Ascending aorta (tissue), 2 donors: ENCODE measurements around the gene IGFBP2. TPM values are rescaled to one million over a fixed set of nuclear protein-coding genes. Genes with fewer than 3 reads are reported as not detected.
A peak's percentile ranks its signal among the peaks of the same experiment; 100 is the strongest.

Experiments
- DNase-seq, 2 donors: peaks; one replicate each; pipeline ENCODE4 v3.0.0-alpha.2; 2019; ENCODE audit warnings: low spot score in 2 of 2
- H3K27ac ChIP-seq, 2 donors: fragments of 200-600 bp; sonication (generic); one replicate each; pipeline ENCODE4 v1.5.1; 2016 to 2017; ENCODE audit warnings: mild to moderate bottlenecking in 1 of 2
- H3K27me3 ChIP-seq: fragments of 200-600 bp; sonication (generic); one replicate; pipeline ENCODE4 v1.5.1; 2017
- H3K36me3 ChIP-seq, 2 donors: fragments of 200-600 bp; sonication (generic); one replicate each; pipeline ENCODE4 v1.5.1; 2016
- H3K4me1 ChIP-seq, 2 donors: fragments of 200-600 bp; sonication (generic); one replicate each; pipeline ENCODE4 v1.5.1; 2016 to 2017; ENCODE audit warnings: mild to moderate bottlenecking in 1 of 2
- H3K4me3 ChIP-seq, 2 donors: fragments of 200-600 bp; sonication (generic); one replicate each; pipeline ENCODE4 v1.5.1; 2016 to 2017; ENCODE audit warnings: mild to moderate bottlenecking in 1 of 2
- H3K9me3 ChIP-seq, 2 donors: fragments of 200-600 bp; sonication (generic); one replicate each; pipeline ENCODE4 v1.5.1; 2016
- CTCF ChIP-seq, 3 experiments: fragments of 200-600 bp in 2 of 3; fragments of 450-650 bp in 1 of 3; sonication (generic) in 2 of 3; IDR thresholded peaks; one replicate each; pipeline ENCODE4 v1.5.1; 2016 to 2019; ENCODE audit warnings: antibody characterized with exemption in 3 of 3, mild to moderate bottlenecking in 1 of 3, moderate library complexity in 1 of 3
- intact Hi-C: fragments of 100-400 bp; cut with DNase I; formaldehyde crosslinking; loops from one replicate; pipeline ENCODE4 v1.15.1; 2023
- total RNA-seq: library from RNA; depleted of rRNA; stranded (reverse); fragments of >200 nt; gene quantifications from one replicate; pipeline ENCODE4 v1.1.0, GENCODE V29; 2016

Gene IGFBP2
- total RNA-seq, 1 donor from 2014 or later = 1,691 TPM

- TF ChIP-seq CTCF (IDR thresholded peaks at IDR 0.05) = no peak
- H3K4me1 ChIP-seq = peaks cover 19 to 67% of the 10 kb centered on the region in 2 donors
- H3K36me3 ChIP-seq = no peaks in the 10 kb centered on the region
- intact Hi-C loops = loop anchor here (5.0 kb wide), 1 partner anchor 128 kb away; no protein-coding TSS in a partner anchor
- no peak overlapping the region for H3K4me3 ChIP-seq
- H3K9me3 ChIP-seq = no peaks in the 10 kb centered on the region
- no peaks in the 10 kb centered on the region for H3K27me3 ChIP-seq
- DNase-seq = no peak
- peak overlapping the region; percentile 72 to 91 for H3K27ac ChIP-seq
Measured at GRCh38 chr2:216650626-216651257, 17.5 kb downstream of the IGFBP2 start.

GRCh38 chr2:216651351-216651881 lies 18.2 kb downstream of the IGFBP2 start:
- Histone ChIP-seq H3K9me3 (no peaks in the 10 kb centered on the region), H3K27ac (peak overlapping the region; percentile 72 to 91)
- DNase-seq = no peak

GRCh38 chr2:216652566-216652965 lies 19.3 kb downstream of the IGFBP2 start:
- TF ChIP-seq CTCF (IDR thresholded peaks at IDR 0.05) = no peak
- H3K27me3 ChIP-seq = no peaks in the 10 kb centered on the region
- DNase-seq = no peak
- H3K27ac ChIP-seq = peak overlapping the region; percentile 72 to 91
- intact Hi-C loops = loop anchor here (5.0 kb wide), 1 partner anchor 130 kb away; no protein-coding TSS in a partner anchor
- H3K36me3 ChIP-seq = peaks cover 0 to 8% of the 10 kb centered on the region in 2 donors
- peaks cover 22 to 71% of the 10 kb centered on the region in 2 donors for H3K4me1 ChIP-seq
- no peaks in the 10 kb centered on the region for H3K9me3 ChIP-seq
- no peak overlapping the region for H3K4me3 ChIP-seq

More at GRCh38 chr2:216651351-216651881, 18.2 kb downstream of the IGFBP2 start:
- no peaks in the 10 kb centered on the region for H3K27me3 ChIP-seq
- intact Hi-C loops = loop anchor here (5.0 kb wide), 1 partner anchor 129 kb away; no protein-coding TSS in a partner anchor
- no peak overlapping the region for H3K4me3 ChIP-seq
- TF ChIP-seq CTCF (IDR thresholded peaks at IDR 0.05) = no peak
- peaks cover 0 to 1% of the 10 kb centered on the region in 2 donors for H3K36me3 ChIP-seq
- H3K4me1 ChIP-seq = peaks cover 19 to 65% of the 10 kb centered on the region in 2 donors

GRCh38 chr2:216653093-216653799 lies 20.0 kb downstream of the IGFBP2 start:
- Histone ChIP-seq H3K9me3 (no peaks in the 10 kb centered on the region), H3K4me1 (peaks cover 20 to 72% of the 10 kb centered on the region in 2 donors), H3K27ac (peak overlapping the region; percentile 72 to 91), H3K4me3 (no peak overlapping the region), H3K27me3 (no peaks in the 10 kb centered on the region), H3K36me3 (peaks cover 0 to 8% of the 10 kb centered on the region in 2 donors)
- DNase-seq = no peak
- intact Hi-C loops = loop anchor here (5.0 kb wide), 1 partner anchor 131 kb away; no protein-coding TSS in a partner anchor
- no peak for TF ChIP-seq CTCF (IDR thresholded peaks at IDR 0.05)

GRCh38 chr2:216653931-216654365 lies 20.7 kb downstream of the IGFBP2 start:
- no peaks in the 10 kb centered on the region for H3K27me3 ChIP-seq
- H3K4me3 ChIP-seq = no peak overlapping the region
- intact Hi-C loops = loop anchor here (2.0 to 5.0 kb wide), 2 partner anchors 19 to 132 kb away; no protein-coding TSS in a partner anchor
- H3K4me1 ChIP-seq = peaks cover 15 to 70% of the 10 kb centered on the region in 2 donors
- DNase-seq = no peak
- H3K36me3 ChIP-seq = peaks cover 0 to 11% of the 10 kb centered on the region in 2 donors
- H3K9me3 ChIP-seq = no peaks in the 10 kb centered on the region
- TF ChIP-seq CTCF (IDR thresholded peaks at IDR 0.05) = no peak
- peak overlapping the region; percentile 72 to 91 for H3K27ac ChIP-seq
